Measurements from ENCODE around the gene CAMK1D. TPM values are rescaled to one million over a fixed set of nuclear protein-coding genes. Genes with fewer than 3 reads are reported as not detected.

Gene CAMK1D
- total and polyA plus RNA-seq, 10 of the 15 experiments (the other 5 are each of a cell fraction or from before 2014, with no cell fraction given), result 2.1 to 35.5 (median 14.7) TPM

DNA sequence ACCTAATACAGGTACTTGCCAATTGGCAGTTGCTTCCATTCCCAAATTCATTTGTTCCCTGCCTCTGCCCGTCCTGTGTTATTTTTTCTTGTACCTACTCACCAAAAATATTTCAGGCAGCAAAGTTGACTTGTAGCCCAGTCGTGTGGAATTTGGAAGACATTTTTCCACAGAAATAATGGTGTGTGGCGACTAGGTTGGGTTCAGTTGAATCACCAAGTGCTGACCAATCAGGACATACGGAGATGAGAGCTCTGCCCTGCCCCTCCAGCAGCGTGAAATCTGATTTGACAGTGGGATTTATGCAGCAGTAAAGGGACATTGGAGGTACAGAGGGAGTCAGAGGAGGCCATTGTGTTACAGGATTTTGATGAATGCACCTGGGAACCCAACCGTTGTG lies 435.3 kb downstream of the CAMK1D start (continued):
- TF ChIP-seq ZNF207 (IDR thresholded peaks at IDR 0.05; ENCODE audit: borderline replicate concordance) (no peak), CBX3 (IDR thresholded peaks at IDR 0.05; ENCODE audit: borderline replicate concordance, low read depth) (no peak), BHLHE40 (IDR thresholded peaks at IDR 0.05; ENCODE audit: borderline replicate concordance in 1 of 2, low read depth in 2 of 2, low read length in 1 of 2) (no peak)
- TF ChIP-seq, protein P1, sequence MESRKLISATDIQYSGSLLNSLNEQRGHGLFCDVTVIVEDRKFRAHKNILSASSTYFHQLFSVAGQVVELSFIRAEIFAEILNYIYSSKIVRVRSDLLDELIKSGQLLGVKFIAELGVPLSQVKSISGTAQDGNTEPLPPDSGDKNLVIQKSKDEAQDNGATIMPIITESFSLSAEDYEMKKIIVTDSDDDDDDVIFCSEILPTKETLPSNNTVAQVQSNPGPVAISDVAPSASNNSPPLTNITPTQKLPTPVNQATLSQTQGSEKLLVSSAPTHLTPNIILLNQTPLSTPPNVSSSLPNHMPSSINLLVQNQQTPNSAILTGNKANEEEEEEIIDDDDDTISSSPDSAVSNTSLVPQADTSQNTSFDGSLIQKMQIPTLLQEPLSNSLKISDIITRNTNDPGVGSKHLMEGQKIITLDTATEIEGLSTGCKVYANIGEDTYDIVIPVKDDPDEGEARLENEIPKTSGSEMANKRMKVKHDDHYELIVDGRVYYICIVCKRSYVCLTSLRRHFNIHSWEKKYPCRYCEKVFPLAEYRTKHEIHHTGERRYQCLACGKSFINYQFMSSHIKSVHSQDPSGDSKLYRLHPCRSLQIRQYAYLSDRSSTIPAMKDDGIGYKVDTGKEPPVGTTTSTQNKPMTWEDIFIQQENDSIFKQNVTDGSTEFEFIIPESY (IDR thresholded peaks at IDR 0.05), result no peak

DNA sequence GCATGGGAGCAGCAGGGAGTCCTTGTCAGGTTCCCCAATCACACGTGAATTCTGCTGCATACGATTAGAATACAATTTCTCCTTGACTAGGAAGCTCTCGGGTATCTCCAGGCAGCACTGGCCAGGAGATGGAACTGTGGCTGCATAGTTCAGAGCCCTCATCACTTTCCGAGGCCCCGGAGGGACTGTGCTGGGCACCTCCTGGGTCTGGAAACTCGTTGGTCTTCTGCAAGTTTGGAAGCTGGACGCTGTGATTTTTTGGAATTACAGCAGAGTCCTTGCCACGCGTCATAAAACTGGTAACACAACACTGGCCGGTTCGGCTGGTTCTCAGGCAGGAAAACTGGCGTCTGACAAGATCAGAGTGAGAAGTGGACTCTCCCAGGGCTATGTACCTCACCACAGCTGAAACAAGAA lies 436.1 kb downstream of the CAMK1D start:
- ChIA-PET POLR2A (no interaction called here), RAD21 (ENCODE audit: unreplicated experiment) (no interaction called here), SMC1A (ENCODE audit: uncharacterized antibody, unreplicated experiment) (no interaction called here), CTCF (interaction anchor here (0.7 kb wide), 1 partner anchor 17 kb away, joined by 3 read pairs; no protein-coding TSS in a partner anchor)
- in situ Hi-C loops (cut with MboI), result no loop called here
- no peaks in the 10 kb centered on the region for H3K79me2 ChIP-seq (ENCODE audit: control insufficient read depth, insufficient read depth, low read length)
- no peak overlapping the region for H3K27ac ChIP-seq (ENCODE audit: control insufficient read depth, insufficient read depth)
- FAIRE-seq, result no peak
- H3K4me3 ChIP-seq, result no peak overlapping the region
- no peaks in the 10 kb centered on the region for H3K9me3 ChIP-seq (replicated peaks; ENCODE audit: control insufficient read depth, insufficient read depth, low read length)
- WGBS (ENCODE audit: insufficient coverage, insufficient replicate concordance, low lambda C conversion rate, missing lambda C conversion rate), result 86% methylated on average over 12 of the region's 12 CpGs
- BruUV-seq (replicated peaks), result no TSS peak
- intact Hi-C loops (cut with micrococcal nuclease; ENCODE audit: unreplicated experiment), result loop anchor here (10.0 kb wide), 1 partner anchor 119 kb away; no protein-coding TSS in a partner anchor
- no peaks in the 10 kb centered on the region for H4K20me1 ChIP-seq (ENCODE audit: control insufficient read depth, insufficient read depth)
- no peak for DNase-seq (ENCODE audit: low read depth, low spot score)
- no peaks in the 10 kb centered on the region for H3K27me3 ChIP-seq (replicated peaks in 1 of 2; ENCODE audit: control insufficient read depth in 2 of 2, insufficient read depth in 2 of 2, low read length in 1 of 2)
- TF ChIP-seq SMARCA5 (IDR thresholded peaks at IDR 0.05) (no peak), ZNF384 (IDR thresholded peaks at IDR 0.05; ENCODE audit: borderline replicate concordance, low read depth, low read length) (no peak), WRNIP1 (IDR thresholded peaks at IDR 0.05; ENCODE audit: borderline replicate concordance, low read depth, low read length) (no peak), RAD51 (IDR thresholded peaks at IDR 0.05) (no peak), STAT3 (IDR thresholded peaks at IDR 0.05; ENCODE audit: low read depth, low read length) (no peak), BRCA1 (IDR thresholded peaks at IDR 0.05; ENCODE audit: low read depth, low read length) (no peak), IKZF2 (IDR thresholded peaks at IDR 0.05) (no peak), CBFB (IDR thresholded peaks at IDR 0.05; ENCODE audit: low read depth) (no peak), MTA3 (IDR thresholded peaks at IDR 0.05; ENCODE audit: borderline replicate concordance, low read length) (no peak), SMAD5 (IDR thresholded peaks at IDR 0.05; ENCODE audit: low read depth) (no peak), FOXM1 (IDR thresholded peaks at IDR 0.05; ENCODE audit: low read depth, low read length) (no peak), SMC3 (IDR thresholded peaks at IDR 0.05; ENCODE audit: borderline replicate concordance, low read length) (no peak), RBBP5 (conservative IDR thresholded peaks at IDR 0.05) (no peak)
- TF ChIP-seq, protein P2, sequence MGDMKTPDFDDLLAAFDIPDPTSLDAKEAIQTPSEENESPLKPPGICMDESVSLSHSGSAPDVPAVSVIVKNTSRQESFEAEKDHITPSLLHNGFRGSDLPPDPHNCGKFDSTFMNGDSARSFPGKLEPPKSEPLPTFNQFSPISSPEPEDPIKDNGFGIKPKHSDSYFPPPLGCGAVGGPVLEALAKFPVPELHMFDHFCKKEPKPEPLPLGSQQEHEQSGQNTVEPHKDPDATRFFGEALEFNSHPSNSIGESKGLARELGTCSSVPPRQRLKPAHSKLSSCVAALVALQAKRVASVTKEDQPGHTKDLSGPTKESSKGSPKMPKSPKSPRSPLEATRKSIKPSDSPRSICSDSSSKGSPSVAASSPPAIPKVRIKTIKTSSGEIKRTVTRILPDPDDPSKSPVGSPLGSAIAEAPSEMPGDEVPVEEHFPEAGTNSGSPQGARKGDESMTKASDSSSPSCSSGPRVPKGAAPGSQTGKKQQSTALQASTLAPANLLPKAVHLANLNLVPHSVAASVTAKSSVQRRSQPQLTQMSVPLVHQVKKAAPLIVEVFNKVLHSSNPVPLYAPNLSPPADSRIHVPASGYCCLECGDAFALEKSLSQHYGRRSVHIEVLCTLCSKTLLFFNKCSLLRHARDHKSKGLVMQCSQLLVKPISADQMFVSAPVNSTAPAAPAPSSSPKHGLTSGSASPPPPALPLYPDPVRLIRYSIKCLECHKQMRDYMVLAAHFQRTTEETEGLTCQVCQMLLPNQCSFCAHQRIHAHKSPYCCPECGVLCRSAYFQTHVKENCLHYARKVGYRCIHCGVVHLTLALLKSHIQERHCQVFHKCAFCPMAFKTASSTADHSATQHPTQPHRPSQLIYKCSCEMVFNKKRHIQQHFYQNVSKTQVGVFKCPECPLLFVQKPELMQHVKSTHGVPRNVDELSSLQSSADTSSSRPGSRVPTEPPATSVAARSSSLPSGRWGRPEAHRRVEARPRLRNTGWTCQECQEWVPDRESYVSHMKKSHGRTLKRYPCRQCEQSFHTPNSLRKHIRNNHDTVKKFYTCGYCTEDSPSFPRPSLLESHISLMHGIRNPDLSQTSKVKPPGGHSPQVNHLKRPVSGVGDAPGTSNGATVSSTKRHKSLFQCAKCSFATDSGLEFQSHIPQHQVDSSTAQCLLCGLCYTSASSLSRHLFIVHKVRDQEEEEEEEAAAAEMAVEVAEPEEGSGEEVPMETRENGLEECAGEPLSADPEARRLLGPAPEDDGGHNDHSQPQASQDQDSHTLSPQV (IDR thresholded peaks at IDR 0.05), result no peak
- H3K36me3 ChIP-seq (ENCODE audit: control insufficient read depth in 2 of 2, insufficient read depth in 2 of 2, low read length in 1 of 2), result no peaks in the 10 kb centered on the region; a peak in 1 of 4 replicates
- no peaks in the 10 kb centered on the region for H3K4me1 ChIP-seq (ENCODE audit: control insufficient read depth, insufficient read depth, low read length)
- H3K4me2 ChIP-seq (ENCODE audit: control insufficient read depth, insufficient read depth), result no peak overlapping the region
- no peak overlapping the region for H2AFZ ChIP-seq (ENCODE audit: control insufficient read depth, low read depth, low read length)
- no peak for ATAC-seq
- no peak overlapping the region for H3K9ac ChIP-seq (ENCODE audit: control insufficient read depth, insufficient read depth, low read length)

Measured in GM12878 (cell line).